Measurements from ENCODE around the gene NOTCH4.
A peak's percentile ranks its signal among the peaks of the same experiment; 100 is the strongest.
"Not testable (repeated sequence)": the region's sequence is repeated elsewhere in the genome, so short reads cannot be mapped to it uniquely, and the experiment has no call there.

Gene NOTCH4

GRCh38 chr6:32223258-32224235, at the start of gene NOTCH4:
Gene NOTCH4, minus strand, starts transcription at chr6:32224067. Its CDS starts 139 bp downstream, at chr6:32223928.
- Histone ChIP-seq H3K36me3 (ENCODE audit: insufficient read depth, insufficient read length, low read length) (no peaks in the 10 kb centered on the region), H3K9me3 (ENCODE audit: insufficient read depth, low read length) (no peaks in the 10 kb centered on the region), H3K4me3 (ENCODE audit: insufficient read length, low read depth) (no peak within 1 kb of the TSS), H3K27me3 (ENCODE audit: insufficient read depth, insufficient read length) (no peaks in the 10 kb centered on the region), H3K4me1 (ENCODE audit: insufficient read depth, insufficient read length) (no peaks in the 10 kb centered on the region), H3K9ac (ENCODE audit: insufficient read length, low read depth) (no peak within 1 kb of the TSS)
- DNase-seq (ENCODE audit: low read depth, low spot score): no peak
- TF ChIP-seq YY1 (IDR thresholded peaks at IDR 0.05; ENCODE audit: insufficient read depth, insufficient read length) (no peak), ZNF274 (IDR thresholded peaks at IDR 0.05; ENCODE audit: low read depth, low read length) (no peak), SUZ12 (IDR thresholded peaks at IDR 0.05; ENCODE audit: extremely low read depth, insufficient read depth, insufficient read length) (no peak)

- Histone ChIP-seq H3K4me3 (ENCODE audit: insufficient read length, low read depth) (no peak overlapping the region), H3K36me3 (ENCODE audit: insufficient read depth, insufficient read length, low read length) (no peaks in the 10 kb centered on the region), H3K27me3 (ENCODE audit: insufficient read depth, insufficient read length) (no peaks in the 10 kb centered on the region), H3K9ac (ENCODE audit: insufficient read length, low read depth) (no peak overlapping the region), H3K9me3 (ENCODE audit: insufficient read depth, low read length) (no peaks in the 10 kb centered on the region), H3K4me1 (ENCODE audit: insufficient read depth, insufficient read length) (no peaks in the 10 kb centered on the region)
- TF ChIP-seq SUZ12 (IDR thresholded peaks at IDR 0.05; ENCODE audit: extremely low read depth, insufficient read depth, insufficient read length): no peak
- no peak for TF ChIP-seq YY1 (IDR thresholded peaks at IDR 0.05; ENCODE audit: insufficient read depth, insufficient read length)
- no peak for TF ChIP-seq ZNF274 (IDR thresholded peaks at IDR 0.05; ENCODE audit: low read depth, low read length)
- DNase-seq (ENCODE audit: low read depth, low spot score): no peak
These were observed 47.6 kb upstream of the NOTCH4 start for GRCh38 chr6:32271429-32271828.

- H3K4me3 ChIP-seq (ENCODE audit: insufficient read length, low read depth); H3K27me3 ChIP-seq (ENCODE audit: insufficient read depth, insufficient read length); DNase-seq (ENCODE audit: low read depth, low spot score); H3K9ac ChIP-seq (ENCODE audit: insufficient read length, low read depth); H3K9me3 ChIP-seq (ENCODE audit: insufficient read depth, low read length); H3K4me1 ChIP-seq (ENCODE audit: insufficient read depth, insufficient read length); H3K36me3 ChIP-seq (ENCODE audit: insufficient read depth, insufficient read length, low read length): not testable (repeated sequence)
These were observed 44.6 kb upstream of the NOTCH4 start for GRCh38 chr6:32268459-32268858.

- H3K4me3 ChIP-seq (ENCODE audit: insufficient read length, low read depth): no peak overlapping the region
- no peaks in the 10 kb centered on the region for H3K9me3 ChIP-seq (ENCODE audit: insufficient read depth, low read length)
- DNase-seq (ENCODE audit: low read depth, low spot score): no peak
- H3K9ac ChIP-seq (ENCODE audit: insufficient read length, low read depth): no peak overlapping the region
- H3K27me3 ChIP-seq (ENCODE audit: insufficient read depth, insufficient read length): no peaks in the 10 kb centered on the region
- no peaks in the 10 kb centered on the region for H3K36me3 ChIP-seq (ENCODE audit: insufficient read depth, insufficient read length, low read length)
- TF ChIP-seq YY1 (IDR thresholded peaks at IDR 0.05; ENCODE audit: insufficient read depth, insufficient read length): no peak
- TF ChIP-seq ZNF274 (IDR thresholded peaks at IDR 0.05; ENCODE audit: low read depth, low read length): no peak
- TF ChIP-seq SUZ12 (IDR thresholded peaks at IDR 0.05; ENCODE audit: extremely low read depth, insufficient read depth, insufficient read length): no peak
- no peaks in the 10 kb centered on the region for H3K4me1 ChIP-seq (ENCODE audit: insufficient read depth, insufficient read length)
These were observed 43.2 kb upstream of the NOTCH4 start for GRCh38 chr6:32267035-32267434.

GRCh38 chr6:32257262-32257661, 33.4 kb upstream of the NOTCH4 start:
- H3K4me1 ChIP-seq (ENCODE audit: insufficient read depth, insufficient read length); DNase-seq (ENCODE audit: low read depth, low spot score); H3K9ac ChIP-seq (ENCODE audit: insufficient read length, low read depth); H3K27me3 ChIP-seq (ENCODE audit: insufficient read depth, insufficient read length); H3K36me3 ChIP-seq (ENCODE audit: insufficient read depth, insufficient read length, low read length); H3K9me3 ChIP-seq (ENCODE audit: insufficient read depth, low read length); H3K4me3 ChIP-seq (ENCODE audit: insufficient read length, low read depth): not testable (repeated sequence)

- DNase-seq (ENCODE audit: low read depth, low spot score): peak; percentile 84
- Histone ChIP-seq H3K36me3 (ENCODE audit: insufficient read depth, insufficient read length, low read length) (no peaks in the 10 kb centered on the region), H3K4me1 (ENCODE audit: insufficient read depth, insufficient read length) (no peaks in the 10 kb centered on the region), H3K9ac (ENCODE audit: insufficient read length, low read depth) (peak overlapping the region; percentile 61), H3K27me3 (ENCODE audit: insufficient read depth, insufficient read length) (no peaks in the 10 kb centered on the region), H3K4me3 (ENCODE audit: insufficient read length, low read depth) (peak overlapping the region; percentile 28), H3K9me3 (ENCODE audit: insufficient read depth, low read length) (no peaks in the 10 kb centered on the region)
- TF ChIP-seq YY1 (IDR thresholded peaks at IDR 0.05; ENCODE audit: insufficient read depth, insufficient read length) (no peak), ZNF274 (IDR thresholded peaks at IDR 0.05; ENCODE audit: low read depth, low read length) (no peak), SUZ12 (IDR thresholded peaks at IDR 0.05; ENCODE audit: extremely low read depth, insufficient read depth, insufficient read length) (no peak)
These were observed 31.6 kb upstream of the NOTCH4 start for GRCh38 chr6:32255199-32256153.

GRCh38 chr6:32254761-32255198, 30.9 kb upstream of the NOTCH4 start:
- no peaks in the 10 kb centered on the region for H3K4me1 ChIP-seq (ENCODE audit: insufficient read depth, insufficient read length)
- peak overlapping the region; percentile 56 for H3K9ac ChIP-seq (ENCODE audit: insufficient read length, low read depth)
- TF ChIP-seq YY1 (IDR thresholded peaks at IDR 0.05; ENCODE audit: insufficient read depth, insufficient read length) (no peak), SUZ12 (IDR thresholded peaks at IDR 0.05; ENCODE audit: extremely low read depth, insufficient read depth, insufficient read length) (no peak), ZNF274 (IDR thresholded peaks at IDR 0.05; ENCODE audit: low read depth, low read length) (no peak)
- H3K27me3 ChIP-seq (ENCODE audit: insufficient read depth, insufficient read length): no peaks in the 10 kb centered on the region
- H3K4me3 ChIP-seq (ENCODE audit: insufficient read length, low read depth): peak overlapping the region; percentile 11
- H3K9me3 ChIP-seq (ENCODE audit: insufficient read depth, low read length): peaks cover 2% of the 10 kb centered on the region
- DNase-seq (ENCODE audit: low read depth, low spot score): no peak
- no peaks in the 10 kb centered on the region for H3K36me3 ChIP-seq (ENCODE audit: insufficient read depth, insufficient read length, low read length)
